SK-N-DZ (cell line): ENCODE measurements around the gene ADSL. TPM values are rescaled to one million over a fixed set of nuclear protein-coding genes. Genes with fewer than 3 reads are reported as not detected.
"Not testable (repeated sequence)": the region's sequence is repeated elsewhere in the genome, so short reads cannot be mapped to it uniquely, and the experiment has no call there.

Experiments
- DNase-seq: peaks from one replicate; pipeline ENCODE4 v3.0.0-alpha.2; 2015; ENCODE audit warnings: low spot score
- polyA plus RNA-seq, 2 experiments: library from polyadenylated mRNA; depleted of rRNA; stranded (reverse); fragments of >200 nt; gene quantifications; 2 replicates each; pipeline ENCODE4 v1.2.3, GENCODE V29; 2014

The ADSL gene
- 288 and 300 TPM in 2 replicates for polyA plus RNA-seq (2014; cell fraction: cytosol; rRNA removed)
- 188 and 225 TPM in 2 replicates for polyA plus RNA-seq (2014; cell fraction: nucleus; rRNA removed)

DNA sequence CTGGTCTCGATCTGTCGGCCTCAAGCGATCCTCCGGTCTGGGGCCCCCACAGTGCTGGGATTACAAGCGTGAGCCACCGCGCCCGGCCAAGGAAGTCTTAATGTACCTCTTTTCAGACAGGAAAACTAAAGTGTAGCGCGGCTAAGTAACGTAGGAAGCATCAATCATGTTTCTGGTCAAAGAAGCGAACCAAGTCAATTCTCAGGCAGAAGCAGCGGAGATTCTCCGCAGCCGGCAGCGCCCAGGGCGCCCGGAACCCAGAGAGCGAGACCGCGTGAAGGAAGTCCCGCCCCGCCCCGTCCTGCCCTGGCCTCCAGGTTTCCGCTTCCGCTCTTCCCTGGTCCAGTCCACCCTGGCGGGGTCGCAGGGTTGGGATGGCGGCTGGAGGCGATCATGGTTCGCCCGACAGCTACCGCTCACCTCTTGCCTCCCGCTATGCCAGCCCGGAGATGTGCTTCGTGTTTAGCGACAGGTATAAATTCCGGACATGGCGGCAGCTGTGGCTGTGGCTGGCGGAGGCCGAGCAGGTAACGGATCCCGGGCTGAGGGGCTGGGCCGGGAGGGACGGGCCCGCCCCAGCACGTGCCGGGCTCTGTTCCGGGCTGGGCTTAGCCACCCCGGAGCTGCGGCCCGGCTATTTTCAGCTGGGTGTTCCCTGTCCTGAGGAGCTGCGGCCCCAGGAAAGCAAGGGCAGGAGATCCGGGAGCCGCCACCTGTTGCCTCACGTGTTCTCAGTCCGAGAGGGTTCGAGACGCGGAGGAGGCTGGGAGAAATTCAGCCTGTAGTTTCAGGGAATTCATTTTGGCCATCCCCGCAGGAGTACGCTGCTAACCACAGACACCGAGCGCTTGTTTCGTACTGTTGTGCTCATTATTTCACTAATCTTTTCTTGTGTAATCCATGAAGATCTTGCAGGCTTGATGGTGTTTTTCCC is at the start of gene ADSL:
ADSL (plus strand) TSS at position 316 of the 934 bp plus-strand sequence; CDS start at position 375, 59 bp downstream.
- peak; percentile 86 for DNase-seq

DNA sequence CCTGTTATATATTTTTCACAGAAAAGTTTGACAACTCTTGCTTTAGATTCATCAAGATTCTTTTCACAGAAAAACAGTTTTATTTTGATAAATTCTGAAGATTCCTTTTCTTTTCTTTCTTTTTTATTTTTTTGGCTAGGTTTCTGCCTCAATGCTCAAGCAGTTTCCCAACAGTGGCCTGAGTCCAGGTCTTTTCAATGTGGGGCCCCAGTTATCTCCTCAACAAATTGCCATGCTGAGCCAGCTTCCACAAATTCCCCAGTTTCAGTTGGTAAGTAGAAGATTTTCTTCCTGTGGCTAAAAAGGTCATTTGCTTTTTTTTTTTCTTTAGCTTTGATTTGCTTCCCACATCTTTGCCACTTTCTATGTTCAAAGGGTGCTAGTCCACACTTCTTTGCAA is 46.0 kb upstream of the ADSL start:
- no peak for DNase-seq

DNA sequence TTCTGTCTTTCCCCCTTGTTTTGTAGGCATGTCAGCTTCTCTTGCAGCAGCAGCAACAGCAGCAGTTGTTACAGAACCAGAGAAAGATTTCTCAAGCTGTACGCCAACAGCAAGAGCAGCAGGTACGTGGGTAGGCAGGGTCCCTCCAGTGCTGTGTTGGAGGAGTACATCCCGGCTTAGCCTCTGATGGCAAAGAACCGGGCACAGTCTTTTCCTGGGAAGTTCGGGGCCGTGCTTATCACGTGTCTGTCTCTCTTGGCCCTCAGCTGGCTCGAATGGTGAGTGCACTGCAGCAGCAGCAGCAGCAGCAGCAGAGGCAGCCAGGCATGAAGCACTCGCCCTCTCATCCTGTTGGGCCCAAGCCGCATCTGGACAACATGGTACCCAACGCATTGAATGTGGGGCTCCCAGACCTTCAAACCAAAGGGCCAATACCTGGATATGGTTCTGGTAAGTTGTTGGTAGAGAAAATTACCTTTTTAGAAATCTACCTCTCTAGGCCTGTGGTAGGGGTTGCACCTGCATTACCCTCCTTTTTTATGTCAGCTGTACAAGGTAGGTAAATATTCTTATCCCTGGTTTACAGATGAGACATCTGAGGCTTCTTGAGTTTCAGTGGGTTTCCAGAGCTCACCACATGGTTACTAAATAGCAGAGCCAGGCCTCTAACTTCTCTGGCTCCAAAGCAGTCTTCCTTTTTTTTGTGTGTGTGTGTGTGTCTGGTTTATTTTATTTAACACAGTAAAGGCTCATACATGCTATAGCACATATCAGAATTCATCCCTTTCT is 45.2 kb upstream of the ADSL start:
- DNase-seq, result no peak

DNA sequence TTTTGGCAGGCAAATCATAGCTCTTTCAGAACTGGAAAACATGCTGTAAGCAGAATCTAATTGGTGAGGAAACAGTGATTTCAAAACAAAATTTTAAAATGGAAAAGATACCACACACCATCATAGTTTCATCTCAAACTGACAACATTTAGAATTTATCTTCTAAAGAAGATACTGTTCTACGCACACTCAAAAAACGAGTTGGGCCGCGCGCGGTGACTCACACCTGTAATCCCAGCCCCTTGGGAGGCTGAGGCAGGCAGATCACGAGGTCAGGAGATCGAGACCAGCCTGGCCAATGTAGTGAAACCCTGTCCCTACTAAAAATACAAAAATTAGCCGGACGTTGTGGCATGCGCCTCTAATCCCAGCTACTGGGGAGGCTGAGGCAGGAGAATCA is 44.2 kb upstream of the ADSL start:
- no peak for DNase-seq

DNA sequence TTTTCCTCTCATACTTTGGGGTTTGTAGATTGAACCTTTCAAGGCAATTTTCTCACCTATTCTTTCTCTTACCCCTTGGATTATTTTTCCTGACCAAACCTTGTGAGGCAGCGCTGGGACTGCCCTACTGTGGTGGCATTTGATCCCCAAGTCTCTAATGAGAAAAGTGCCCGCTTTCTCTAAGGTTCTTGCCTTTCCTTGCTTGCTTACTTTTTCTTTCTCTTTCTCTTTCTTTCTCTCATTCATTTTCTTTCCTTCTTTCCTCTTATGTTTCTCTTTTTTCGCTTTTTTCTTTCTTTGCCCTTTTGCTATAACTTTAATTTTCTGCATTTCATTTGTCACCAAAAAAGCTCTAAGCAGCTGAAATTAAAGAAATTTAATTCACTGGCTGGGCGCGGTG is 40.7 kb upstream of the ADSL start:
- no peak for DNase-seq

DNA sequence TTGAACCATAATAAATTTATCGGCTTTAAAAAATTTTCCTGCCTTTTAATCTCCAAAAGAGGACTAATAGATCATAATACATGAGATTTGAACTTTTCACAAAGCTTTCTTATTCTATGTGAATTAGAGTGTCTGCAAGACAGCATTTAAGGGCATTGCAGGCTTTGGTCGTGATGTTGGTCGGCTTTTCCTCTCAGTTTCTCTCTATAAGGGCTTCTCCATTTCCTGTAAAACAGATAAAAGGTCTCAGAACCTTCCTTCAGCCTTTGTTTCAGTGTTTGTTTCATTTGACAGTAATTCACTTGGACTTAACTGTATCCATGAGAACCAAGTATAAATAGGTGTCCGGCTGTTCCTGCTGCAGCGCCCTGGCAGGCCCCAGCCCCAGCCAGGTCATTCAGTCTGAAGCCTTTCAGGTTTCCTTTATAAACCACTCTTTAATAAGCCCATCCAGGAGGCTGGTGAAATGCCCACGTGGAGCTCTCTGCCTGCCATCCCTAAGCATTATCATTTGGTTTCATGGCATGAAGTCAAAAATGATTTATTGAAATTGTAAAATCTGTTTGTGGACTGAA is 37.2 kb upstream of the ADSL start:
- DNase-seq, result no peak

DNA sequence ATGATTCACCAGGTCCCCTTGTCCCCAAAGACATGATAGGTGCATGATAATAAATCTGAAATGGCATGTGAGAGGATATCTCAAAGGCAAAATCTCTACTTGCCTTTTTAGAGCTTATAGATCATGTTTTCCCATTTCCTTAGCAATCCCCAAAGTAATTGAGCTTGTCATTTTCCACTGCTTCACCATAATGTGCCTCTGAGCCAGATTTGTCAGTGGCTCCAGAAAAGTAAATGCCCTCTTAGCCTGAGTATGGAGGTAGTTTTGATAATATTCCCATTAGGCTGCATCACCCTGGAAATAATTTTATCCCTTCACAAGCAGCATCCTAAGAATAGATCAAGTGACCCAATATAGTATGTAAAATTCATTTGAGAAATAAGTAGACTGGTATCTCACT is 36.7 kb upstream of the ADSL start:
- no peak for DNase-seq

DNA sequence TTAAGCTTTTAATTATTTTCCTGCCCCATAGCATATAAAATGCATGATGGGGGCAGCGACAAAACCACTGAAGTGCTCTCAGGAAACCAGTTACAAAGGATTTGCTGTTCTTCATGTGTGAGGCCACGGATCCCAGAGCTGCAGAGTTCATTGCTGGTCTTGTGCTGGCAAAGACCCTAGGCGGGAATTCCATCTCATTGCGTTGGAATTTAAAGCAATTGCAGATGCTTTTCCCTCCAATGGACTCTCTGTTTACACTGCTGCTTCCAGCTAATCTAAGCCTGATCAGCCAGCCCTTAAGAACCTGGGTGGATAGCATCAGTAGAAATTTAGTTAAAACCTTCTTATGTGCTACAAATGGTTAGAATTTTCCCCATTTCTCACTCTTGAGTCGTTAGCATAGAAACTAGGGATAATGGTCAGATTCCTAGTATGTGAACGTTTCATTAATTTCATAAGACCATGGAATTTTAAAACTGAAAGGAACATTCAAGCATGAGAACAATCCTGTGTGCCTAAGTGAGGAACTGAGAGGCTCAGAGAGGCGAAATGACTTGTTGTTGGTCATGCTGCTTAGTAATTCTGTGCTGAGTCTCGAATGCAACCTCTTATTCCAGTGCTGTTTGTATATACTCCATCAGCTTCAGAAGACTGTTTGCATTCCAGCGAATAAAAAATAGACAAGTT is 36.1 kb upstream of the ADSL start:
- no peak for DNase-seq

DNA sequence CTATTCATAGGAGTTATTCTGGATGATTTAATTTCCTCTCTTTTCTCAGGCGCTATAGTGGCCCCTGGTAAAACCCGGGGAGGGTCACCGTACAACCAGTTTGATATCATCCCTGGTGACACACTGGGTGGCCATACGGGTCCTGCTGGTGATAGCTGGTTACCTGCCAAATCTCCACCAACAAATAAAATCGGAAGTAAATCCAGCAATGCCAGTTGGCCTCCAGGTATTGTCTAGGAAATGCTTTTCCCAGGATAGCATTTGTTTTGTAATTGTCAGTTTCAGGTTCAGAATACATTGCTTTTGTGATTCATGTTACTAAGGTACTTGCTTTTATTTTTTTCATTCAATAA is 35.6 kb upstream of the ADSL start:
- no peak for DNase-seq

DNA sequence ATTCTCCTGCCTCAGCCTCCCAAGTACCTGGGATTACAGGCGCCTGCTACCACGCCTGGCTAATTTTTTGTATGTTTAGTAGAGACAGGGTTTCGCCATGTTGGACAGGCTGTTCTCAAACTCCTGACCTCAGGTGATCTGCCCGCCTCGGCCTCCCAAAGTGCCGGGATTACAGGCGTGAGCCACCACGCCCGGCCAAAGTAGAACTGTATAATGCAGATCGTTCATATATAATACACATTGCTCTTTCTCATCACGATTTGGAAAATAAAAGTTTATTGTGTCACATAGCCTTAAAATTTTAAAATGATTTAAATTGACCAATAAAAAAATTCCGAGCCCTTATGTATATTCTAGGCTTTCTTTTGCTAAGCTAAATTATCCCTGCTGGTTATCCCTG is 34.7 kb upstream of the ADSL start:
- DNase-seq, result not testable (repeated sequence)

DNA sequence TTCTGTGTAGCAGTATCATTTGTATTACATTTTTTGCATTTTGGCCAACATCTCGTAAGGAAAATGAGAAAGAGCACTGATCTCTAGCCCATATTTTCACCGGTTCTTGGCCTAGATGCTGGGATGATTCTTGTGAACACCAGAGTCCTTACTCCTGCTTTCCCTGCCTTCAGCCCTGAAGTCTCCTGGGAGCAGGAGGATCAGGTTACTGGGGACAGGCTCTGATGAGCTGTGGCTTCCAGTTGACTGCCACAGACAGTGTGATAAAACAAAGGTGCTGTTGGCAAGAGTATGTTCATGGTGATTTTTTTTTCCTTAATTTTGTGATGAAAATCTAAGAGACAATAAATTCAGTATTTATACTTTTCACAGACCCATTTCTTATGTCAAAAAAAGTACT is 34.2 kb upstream of the ADSL start:
- DNase-seq, result no peak

DNA sequence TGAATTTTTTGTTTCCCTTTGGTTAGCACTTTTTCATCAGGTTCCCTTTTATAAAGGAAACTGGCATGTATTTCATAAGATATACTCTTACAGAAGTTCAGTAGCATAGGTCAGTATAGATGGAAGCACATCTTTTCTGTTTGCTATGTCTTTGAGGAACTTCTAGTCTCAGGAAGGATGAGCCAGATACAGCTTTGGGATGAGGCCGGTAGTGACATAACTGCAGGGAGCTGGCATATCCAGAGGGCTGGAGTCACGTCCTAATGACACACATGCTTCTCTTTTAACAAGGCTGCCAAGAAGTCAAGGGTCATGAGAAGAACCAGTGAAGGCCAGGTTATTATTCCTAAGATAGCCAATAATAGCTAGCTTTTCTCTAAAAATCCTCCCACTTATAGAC is 33.3 kb upstream of the ADSL start:
- DNase-seq, result no peak

DNA sequence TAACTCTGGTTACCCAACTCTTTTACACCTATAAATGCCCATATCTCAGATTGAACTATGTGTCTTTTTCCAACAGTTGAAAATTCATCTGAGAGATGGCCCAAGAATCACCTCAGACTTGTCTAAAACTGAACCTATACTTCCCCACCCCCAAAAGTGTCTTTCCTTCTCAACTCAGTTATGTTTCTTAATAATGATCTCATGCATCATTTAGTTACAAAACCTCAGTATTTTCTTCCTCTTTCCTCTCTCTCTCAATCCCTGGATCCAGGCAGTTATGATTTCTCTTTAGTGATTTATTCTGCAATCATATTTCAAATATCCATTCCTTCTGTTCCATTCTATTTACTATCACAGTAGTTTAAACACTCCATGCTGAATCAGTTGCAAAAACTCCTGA is 32.3 kb upstream of the ADSL start:
- DNase-seq, result no peak

DNA sequence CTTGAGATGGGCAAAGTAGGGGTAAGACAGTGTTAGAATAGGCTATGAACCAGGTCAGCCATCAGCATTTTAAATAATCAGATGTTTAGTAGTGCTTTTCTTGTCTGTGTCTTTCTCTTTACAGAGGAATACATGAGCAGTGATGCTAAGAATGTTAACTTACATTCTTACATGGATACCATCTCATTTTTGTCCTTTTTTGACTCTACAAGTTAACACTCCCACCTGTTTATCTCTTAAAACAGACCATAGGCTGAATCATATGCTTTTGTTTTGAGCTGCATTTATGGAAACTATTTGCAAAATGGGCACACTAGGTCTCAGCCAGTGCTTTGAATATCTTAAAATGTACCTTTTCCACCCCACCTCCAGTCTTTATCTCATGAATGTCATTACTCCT is 25.6 kb upstream of the ADSL start:
- no peak for DNase-seq

DNA sequence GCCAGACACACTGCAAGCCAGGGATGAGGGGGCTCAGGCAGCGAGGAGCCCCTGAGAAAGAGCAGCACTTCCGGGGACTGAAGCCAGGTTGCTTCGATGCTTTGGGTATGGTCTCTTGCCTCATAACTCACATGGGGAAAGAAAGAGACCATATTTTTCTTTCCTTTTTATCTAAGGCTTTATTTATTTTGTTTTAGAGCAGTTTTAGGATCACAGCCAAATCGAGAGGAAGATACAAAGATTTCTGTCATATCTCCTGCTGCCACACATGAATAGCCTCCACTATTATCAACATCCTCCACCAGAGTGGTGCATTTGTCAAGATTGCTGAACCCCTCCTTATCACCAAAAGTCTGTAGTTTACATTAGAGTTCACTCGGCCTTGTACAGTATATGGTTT is 24.3 kb upstream of the ADSL start:
- DNase-seq, result no peak

DNA sequence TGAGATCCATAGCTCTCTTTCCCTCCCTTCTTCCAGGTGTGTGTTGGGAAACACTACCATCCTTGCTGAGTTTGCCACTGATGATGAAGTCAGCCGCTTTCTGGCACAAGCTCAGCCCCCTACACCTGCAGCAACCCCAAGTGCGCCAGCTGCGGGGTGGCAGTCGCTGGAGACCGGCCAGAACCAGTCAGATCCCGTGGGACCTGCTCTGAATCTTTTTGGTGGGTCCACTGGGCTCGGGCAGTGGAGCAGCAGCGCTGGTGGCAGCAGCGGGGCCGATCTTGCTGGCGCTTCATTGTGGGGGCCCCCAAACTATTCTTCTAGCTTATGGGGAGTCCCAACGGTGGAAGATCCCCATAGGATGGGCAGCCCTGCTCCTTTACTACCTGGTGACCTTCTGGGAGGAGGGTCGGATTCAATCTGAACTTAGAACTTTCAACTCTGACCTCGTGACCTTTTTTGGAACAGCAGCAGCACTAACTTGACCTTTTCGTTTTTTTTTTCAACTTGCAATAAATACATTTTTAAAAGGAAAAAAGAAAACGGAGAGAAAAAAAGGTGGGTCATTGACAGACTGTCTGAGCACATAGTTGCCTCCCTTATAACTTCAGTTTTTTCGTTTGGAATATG is 23.4 kb upstream of the ADSL start:
- DNase-seq, result no peak

DNA sequence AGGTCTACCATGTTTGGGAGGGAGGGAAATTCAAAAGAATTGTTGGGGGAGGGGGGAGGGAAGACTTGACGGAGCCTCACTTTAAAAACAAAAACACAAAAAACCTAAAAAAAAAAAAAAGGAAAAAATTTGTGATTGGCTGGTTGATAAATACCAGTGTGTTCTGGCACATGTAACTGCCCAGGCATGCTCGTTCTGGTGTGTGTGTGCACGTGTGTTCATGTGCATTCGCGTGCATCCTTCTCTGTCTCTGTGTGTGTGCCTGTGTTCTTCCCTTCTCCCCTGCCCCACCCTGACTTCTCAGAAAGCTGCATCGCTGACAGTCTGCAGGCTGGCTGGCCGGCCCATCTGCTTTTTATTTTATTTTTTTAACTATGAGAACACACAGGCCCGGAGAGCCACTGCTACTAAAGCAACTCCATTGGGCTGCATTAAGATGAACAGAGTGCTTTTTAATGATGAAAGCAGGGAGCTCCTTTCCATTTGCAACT is 22.6 kb upstream of the ADSL start:
- DNase-seq, result no peak

DNA sequence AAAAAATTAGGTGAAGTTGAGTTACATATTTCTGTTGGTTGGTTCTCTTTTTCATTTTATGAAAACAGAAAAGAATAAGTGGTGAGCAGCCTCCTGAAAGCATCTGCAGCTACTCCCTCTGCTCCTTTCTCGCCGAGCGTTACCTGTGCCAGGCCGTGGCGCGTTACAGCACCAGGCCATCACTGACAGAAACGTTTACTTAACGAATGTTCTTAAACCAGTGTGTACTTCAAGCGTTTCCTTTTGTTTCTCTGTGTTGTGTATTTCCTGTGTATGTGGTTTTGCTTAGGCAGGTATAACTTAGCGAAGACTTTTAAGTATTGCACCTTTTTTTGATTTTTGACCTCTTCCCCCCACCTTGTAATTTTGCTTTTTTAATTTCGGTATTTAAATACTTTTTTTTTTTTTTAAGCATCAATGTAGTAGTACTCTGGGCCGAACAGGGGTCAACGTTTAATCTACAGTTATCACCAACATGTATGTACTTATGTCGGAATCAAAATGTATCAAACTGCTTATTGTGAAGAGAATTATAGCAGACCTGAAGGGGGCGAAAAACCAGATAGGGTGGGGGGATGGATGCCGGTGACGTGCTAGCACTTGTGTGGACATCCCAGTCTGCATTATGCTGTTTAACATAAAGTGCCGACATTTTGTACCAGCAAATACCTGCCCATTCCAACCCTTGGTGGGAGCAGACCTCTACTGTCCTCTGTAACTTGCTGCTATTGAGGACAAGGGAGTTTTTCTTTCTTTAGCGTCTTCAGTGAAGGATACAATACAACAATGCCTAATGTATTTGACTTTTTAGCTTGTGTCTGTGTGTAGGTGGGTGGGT is 21.6 kb upstream of the ADSL start:
- no peak for DNase-seq

DNA sequence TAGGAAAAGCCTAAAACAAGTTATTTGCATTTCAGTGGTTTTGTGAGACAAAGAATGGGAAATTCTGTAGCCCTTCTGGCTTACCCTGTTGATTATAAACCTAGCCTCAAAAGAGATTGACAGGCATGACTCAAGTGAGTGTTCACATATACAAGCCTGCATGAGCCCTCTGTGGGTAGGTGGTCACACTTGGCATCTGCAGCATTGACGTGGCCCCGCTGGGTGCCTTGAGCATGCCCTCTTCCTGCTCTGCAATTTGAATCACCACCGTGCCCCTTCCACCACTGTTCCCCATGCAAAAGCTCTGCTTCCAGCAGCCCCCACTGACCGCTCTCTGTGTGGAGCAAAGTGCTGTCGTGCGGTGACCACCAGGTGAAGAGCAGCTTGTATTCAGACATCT is 21.0 kb upstream of the ADSL start:
- DNase-seq, result no peak
